DND-41 (cell line): Measurements from ENCODE around the gene PMP22.

Experiments used
- CTCF ChIP-seq: IDR thresholded peaks from 2 replicates; pipeline ENCODE4 v1.5.1; 2012; ENCODE audit warnings: borderline replicate concordance, low read length, moderate library complexity, mild to moderate bottlenecking; ENCODE audit not compliant: poor library complexity, severe bottlenecking; ENCODE audit errors: extremely low read depth
- EZH2 ChIP-seq: IDR thresholded peaks from 3 replicates; pipeline ENCODE4 v1.6.1; 2012; ENCODE audit warnings: borderline replicate concordance, low read depth, mild to moderate bottlenecking, moderate library complexity, low read length, inconsistent platforms; ENCODE audit not compliant: severe bottlenecking

GRCh38 chr17:15185625-15185991, 79.5 kb downstream of the PMP22 start:
- TF ChIP-seq CTCF (no peak), EZH2 (no peak)
